Measurements from ENCODE around the gene ZBTB24. TPM values are rescaled to one million over a fixed set of nuclear protein-coding genes. Genes with fewer than 3 reads are reported as not detected.

Gene ZBTB24
- total and polyA plus RNA-seq, 12 donors = 1.1 to 4.0 (median 3.0) TPM

DNA sequence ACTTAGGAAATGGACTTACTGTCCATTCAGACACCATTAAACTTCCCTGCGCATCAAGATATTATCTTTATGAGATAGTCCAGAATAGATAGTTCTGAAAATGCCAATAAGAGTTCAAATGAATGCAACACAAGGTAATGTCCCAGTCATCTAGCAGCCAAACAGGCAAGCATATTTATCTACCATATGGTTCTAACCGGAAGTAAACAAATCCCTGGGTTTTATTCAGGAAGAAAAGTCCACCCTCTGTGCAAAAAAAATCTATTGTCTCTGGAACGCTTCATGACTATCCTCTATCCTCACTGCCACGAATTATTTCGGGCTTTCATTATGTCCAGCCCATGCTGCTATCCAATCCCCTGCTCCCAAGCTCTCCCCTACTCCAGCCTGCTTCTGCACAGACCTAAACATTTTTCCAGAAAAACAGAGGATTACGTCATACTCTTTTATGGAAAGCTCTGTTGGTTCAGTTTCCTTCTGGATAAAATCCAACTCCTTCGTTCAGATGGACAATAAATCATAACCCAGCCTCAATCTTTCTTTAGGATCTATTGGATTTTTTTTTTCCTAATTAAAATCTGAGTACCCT is 54.0 kb downstream of the ZBTB24 start:
- H3K36me3 ChIP-seq = no peaks in the 10 kb centered on the region
- no peaks in the 10 kb centered on the region for H3K9me3 ChIP-seq
- no peak for DNase-seq
- peak overlapping the region in 2 of 10 donors; percentile 28 to 36 for H3K4me3 ChIP-seq
- H3K4me1 ChIP-seq = peaks cover 0 to 16% (median 11%) of the 10 kb centered on the region in 9 donors
- H3K27ac ChIP-seq = peak overlapping the region in 7 of 10 donors; percentile 6 to 67 (median 40)
- peak in 7 of 8 donors; percentile 67 to 92 (median 82) for ATAC-seq
- intact Hi-C loops (cut with DNase I) = no loop called here
- WGBS, 2 donors = 36 to 56% methylated on average over 7 of the region's 7 CpGs
- no peaks in the 10 kb centered on the region for H3K27me3 ChIP-seq
- TF ChIP-seq, protein P1, sequence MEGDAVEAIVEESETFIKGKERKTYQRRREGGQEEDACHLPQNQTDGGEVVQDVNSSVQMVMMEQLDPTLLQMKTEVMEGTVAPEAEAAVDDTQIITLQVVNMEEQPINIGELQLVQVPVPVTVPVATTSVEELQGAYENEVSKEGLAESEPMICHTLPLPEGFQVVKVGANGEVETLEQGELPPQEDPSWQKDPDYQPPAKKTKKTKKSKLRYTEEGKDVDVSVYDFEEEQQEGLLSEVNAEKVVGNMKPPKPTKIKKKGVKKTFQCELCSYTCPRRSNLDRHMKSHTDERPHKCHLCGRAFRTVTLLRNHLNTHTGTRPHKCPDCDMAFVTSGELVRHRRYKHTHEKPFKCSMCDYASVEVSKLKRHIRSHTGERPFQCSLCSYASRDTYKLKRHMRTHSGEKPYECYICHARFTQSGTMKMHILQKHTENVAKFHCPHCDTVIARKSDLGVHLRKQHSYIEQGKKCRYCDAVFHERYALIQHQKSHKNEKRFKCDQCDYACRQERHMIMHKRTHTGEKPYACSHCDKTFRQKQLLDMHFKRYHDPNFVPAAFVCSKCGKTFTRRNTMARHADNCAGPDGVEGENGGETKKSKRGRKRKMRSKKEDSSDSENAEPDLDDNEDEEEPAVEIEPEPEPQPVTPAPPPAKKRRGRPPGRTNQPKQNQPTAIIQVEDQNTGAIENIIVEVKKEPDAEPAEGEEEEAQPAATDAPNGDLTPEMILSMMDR (IDR thresholded peaks at IDR 0.05) = no peak

DNA sequence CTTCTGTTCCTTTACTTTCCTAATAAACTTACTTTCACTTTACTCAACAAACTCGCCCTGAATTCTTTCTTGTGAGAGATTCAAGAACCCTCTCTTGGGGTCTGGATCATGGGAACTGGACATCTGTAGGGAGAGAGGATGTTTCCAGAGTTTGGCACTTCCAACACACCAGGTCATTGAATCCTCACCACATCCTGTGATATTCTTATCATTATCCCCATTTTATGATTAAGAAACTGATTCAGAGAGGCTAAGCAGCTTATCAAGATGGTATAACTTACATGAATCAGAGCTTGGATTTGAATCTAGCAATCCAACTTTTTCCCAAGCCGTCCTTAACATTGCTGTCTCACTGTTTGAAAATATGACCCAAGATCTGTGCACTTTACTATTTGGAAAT is 58.1 kb downstream of the ZBTB24 start:
- TF ChIP-seq, protein P1 (IDR thresholded peaks at IDR 0.05) = no peak
- H3K4me3 ChIP-seq = no peak overlapping the region
- H3K27me3 ChIP-seq = no peaks in the 10 kb centered on the region
- H3K27ac ChIP-seq = no peak overlapping the region
- no peak for DNase-seq
- no peak for ATAC-seq
- WGBS, 2 donors = 92 to 98% methylated on average over 2 of the region's 2 CpGs
- no peaks in the 10 kb centered on the region for H3K36me3 ChIP-seq
- intact Hi-C loops (cut with DNase I) = no loop called here
- no peaks in the 10 kb centered on the region for H3K9me3 ChIP-seq
- H3K4me1 ChIP-seq = peaks cover 0 to 16% (median 10%) of the 10 kb centered on the region in 9 donors

GRCh38 chr6:109421184-109421583 is 61.8 kb downstream of the ZBTB24 start:
- Histone ChIP-seq H3K4me3 (no peak overlapping the region), H3K27ac (no peak overlapping the region), H3K27me3 (no peaks in the 10 kb centered on the region), H3K9me3 (no peaks in the 10 kb centered on the region), H3K36me3 (no peaks in the 10 kb centered on the region), H3K4me1 (no peaks in the 10 kb centered on the region)
- 91 to 92% methylated on average over 1 of the region's 1 CpG for WGBS, 2 donors
- TF ChIP-seq, protein P1 (IDR thresholded peaks at IDR 0.05) = no peak
- intact Hi-C loops (cut with DNase I) = no loop called here
- DNase-seq (no peak), ATAC-seq (no peak)

- 36 to 56% methylated on average over 1 of the region's 1 CpG for whole genome bisulfite sequencing, 2 donors
- intact Hi-C loops (cut with DNase I) = no loop called here
- Histone ChIP-seq H3K4me1 (no peaks in the 10 kb centered on the region), H3K36me3 (no peaks in the 10 kb centered on the region), H3K27me3 (no peaks in the 10 kb centered on the region), H3K4me3 (no peak overlapping the region), H3K27ac (no peak overlapping the region), H3K9me3 (no peaks in the 10 kb centered on the region)
- DNase-seq (no peak), ATAC-seq (no peak)
- TF ChIP-seq, protein P1 (IDR thresholded peaks at IDR 0.05) = no peak
These were observed 62.3 kb downstream of the ZBTB24 start for GRCh38 chr6:109420751-109421150.
